Renal pelvis (tissue), 4 donors: ENCODE results near the gene RFC5. TPM values are rescaled to one million over a fixed set of nuclear protein-coding genes. Genes with fewer than 3 reads are reported as not detected.
"Not testable (repeated sequence)": the region's sequence is repeated elsewhere in the genome, so short reads cannot be mapped to it uniquely, and the experiment has no call there.

ENCODE experiments used
- DNase-seq: peaks from one replicate; pipeline ENCODE4 v3.0.0-alpha.2; 2013
- polyA plus RNA-seq, 3 donors: library from polyadenylated mRNA; unstranded; fragments of 120-200 nt; gene quantifications; one replicate each; pipeline ENCODE4 v1.2.1, GENCODE V29; 2013; ENCODE audit not compliant: insufficient read length in 3 of 3

Gene RFC5
- polyA plus RNA-seq, 3 donors: 33.1 to 38.1 (median 38.0) TPM

DNA sequence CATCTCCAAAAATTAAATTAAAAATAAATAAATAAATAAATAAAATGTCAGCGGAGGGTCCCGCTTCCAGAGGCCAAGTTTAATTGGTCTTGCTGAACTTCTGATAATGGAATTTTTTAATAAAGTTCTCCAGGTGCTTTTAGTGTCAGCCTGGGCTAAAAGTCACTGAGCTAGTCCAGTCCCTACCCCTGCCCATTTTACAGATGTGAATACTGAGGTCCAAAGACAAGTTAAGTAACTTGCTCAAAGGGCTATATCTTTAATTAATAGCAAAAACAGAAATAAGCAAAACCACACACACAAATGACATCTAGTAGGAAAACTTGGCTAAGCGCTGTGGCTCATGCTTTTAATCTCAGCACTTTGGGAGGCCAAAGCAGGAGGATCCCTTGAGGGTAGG is 5.6 kb upstream of the RFC5 start:
- DNase-seq: no peak

DNA sequence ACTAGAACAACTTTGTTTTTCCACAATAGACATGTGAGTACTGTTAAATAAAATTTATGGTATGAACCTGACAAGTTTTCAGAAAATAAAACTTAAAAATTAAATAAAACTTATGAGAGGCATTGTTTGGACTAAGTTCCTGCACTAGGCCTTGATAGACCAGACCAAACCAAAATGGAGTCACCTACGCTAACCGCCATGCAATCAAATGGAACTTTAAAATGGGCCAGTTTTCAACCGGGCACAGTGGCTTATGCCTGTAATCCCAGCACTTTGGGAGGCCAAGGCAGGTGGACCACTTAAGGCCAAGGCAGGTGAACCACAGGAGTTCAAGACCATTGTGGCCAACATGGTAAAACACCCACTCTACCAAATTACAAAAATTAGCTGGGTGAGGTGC is 5.1 kb upstream of the RFC5 start:
- no peak for DNase-seq

DNA sequence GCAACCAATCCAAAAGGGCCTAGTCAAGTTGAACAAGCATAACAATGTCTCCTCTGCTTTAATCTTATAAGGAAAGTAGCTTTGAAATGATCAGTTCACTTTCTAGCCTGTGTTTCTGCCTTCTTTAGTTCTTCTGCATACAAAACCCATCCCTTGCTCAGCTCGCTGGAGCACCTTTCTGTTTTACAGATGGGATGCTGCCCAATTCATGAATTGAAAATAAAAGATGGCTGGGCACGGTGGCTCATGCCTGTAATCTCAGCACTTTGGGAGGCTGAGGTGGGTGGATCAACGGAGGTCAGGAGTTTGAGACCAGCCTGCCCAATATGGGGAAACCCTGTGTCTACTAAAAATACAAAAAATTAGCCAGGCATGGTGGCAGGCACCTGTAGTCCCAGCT is 4.5 kb upstream of the RFC5 start:
- no peak for DNase-seq

DNA sequence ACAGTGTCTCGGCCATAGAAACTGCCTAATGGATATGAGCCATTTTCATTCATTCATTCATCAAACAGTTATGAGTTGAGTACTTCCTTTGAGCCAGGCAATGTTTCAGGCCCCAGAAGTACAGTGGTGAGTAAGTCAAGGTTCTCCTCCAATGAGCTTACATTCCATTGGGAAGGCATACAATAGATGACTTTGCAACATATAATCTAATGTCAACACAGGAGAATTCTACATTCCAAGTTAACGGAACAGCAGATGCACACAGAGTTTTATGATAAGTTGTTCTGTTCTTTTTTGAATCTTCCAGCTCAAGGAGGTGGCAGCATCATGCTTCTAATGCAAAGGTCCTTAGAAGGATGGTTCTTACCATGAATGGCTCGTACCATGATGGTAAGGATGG is 3.2 kb upstream of the RFC5 start:
- no peak for DNase-seq

DNA sequence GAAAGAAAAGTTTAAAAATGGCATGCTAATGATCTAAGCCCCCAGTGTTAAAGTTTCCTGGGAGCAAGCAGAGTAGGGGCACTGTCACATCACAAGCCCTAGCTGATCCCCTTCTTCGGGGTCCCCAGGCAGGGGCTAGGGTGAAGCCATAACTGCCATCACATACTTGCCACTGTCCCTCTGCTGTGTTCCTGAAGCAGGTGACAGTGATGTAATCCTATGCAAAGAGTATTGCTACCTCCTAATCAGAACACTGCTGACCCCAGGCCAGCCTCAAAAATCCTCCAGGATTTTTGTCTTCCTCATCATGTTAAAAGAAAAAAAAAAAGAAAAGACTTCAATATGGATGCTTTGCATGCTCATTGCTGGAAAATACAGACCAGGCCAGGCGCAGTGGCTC is 1.2 kb upstream of the RFC5 start:
- no peak for DNase-seq

DNA sequence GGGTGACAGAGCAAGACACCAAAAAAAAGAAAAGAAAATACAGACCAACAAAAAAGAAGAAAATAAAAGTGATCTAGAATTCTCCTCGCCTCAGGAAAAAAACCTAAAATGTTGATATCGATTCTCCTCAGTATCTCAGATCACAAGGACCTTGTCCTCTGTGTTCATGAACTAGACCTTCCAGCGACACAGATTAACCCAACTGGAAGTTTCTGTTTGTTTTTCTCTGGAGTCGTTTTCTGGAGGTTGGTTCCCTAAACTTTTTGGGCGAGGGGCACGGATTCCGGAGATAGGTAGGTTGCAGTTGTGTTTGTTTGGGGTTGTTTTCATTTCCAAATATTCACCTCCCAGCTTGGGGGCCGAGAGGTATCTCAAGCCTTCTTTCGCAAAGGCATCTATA is 559 bp upstream of the RFC5 start:
- no peak for DNase-seq

DNA sequence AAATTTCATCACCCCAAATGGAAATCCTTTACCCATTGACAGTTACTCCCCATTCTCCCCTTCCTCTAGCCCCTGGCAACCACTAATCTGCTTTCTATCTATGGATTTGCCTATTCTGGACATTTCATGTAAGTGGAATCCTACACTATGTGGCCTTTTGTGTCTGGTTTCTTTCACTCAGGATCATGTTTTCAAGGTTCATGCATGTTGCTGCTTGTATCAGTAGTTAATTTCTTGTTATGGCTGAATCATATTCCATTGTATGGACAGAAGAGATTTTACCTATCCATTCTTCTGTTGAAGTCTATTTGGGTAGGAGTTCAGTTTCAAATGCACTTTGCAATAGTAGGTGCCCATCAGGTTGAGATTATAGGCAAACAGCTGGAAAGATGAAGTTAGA is 1.4 kb downstream of the RFC5 start:
- DNase-seq: no peak

DNA sequence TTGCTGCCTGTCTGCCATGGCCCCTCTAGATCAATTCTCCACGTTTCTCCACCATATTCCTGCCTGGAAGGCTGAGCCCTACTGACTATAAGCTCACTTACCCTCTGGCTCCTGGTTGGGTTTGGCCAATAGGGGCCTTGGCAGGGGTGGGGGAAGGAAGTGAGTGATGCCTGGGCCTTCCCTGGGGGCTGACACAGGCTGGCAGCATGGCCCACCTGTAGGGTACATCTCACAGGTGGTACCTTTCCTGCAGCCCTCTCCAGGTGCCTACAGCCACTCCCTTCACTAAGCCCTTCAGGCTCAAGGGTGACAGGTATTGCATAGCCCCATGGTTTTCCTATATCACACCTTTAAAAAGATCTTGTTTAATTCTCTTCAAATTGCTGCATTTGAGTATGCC is 3.5 kb downstream of the RFC5 start:
- no peak for DNase-seq

DNA sequence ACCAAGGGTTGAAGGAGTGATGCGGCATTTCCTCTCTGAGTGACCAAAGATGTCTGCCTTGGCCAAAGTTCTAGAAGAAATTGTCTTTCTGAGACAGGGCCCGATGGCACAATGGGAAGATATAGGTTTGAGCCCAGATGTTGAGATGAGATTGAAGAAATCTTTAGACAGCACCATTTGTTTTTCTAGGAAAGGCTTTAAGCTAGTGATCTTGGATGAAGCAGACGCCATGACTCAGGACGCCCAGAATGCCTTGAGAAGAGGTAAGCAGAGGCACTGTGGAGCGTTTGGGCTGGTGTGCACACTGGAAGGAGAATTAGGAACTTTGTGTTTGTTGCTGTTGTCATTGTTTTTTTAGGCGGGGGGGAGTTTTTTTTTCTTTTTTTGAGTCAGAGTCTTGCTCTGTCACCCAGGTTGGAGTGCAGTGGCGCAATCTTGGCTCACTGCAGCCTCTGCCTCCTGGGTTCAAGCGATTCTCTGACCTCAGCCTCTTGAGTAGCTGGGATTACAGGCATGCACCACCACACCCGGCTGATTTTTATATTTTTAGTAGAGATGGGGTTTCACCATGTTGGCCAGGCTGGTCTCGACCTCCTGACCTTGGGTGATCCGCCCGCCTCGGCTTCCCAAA is 5.7 kb downstream of the RFC5 start:
- DNase-seq: not testable (repeated sequence)

DNA sequence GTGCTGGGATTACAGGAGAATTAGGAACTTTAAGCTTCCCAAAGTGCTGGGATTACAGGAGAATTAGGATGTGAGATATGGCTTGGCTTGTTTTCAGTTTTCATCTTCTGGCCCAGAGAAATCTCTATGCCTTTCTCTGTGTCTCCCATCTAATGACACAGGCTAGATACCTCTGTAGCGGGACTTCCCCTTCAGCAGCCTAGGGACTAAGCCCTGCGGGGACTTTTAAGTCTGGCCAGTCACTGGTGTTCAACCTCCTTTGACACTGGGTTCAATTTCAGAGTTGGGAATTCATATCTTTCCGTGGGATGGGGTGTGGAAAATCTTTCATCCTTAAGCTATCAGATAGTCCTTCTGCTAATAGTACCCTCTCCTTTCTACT is 6.2 kb downstream of the RFC5 start:
- no peak for DNase-seq

DNA sequence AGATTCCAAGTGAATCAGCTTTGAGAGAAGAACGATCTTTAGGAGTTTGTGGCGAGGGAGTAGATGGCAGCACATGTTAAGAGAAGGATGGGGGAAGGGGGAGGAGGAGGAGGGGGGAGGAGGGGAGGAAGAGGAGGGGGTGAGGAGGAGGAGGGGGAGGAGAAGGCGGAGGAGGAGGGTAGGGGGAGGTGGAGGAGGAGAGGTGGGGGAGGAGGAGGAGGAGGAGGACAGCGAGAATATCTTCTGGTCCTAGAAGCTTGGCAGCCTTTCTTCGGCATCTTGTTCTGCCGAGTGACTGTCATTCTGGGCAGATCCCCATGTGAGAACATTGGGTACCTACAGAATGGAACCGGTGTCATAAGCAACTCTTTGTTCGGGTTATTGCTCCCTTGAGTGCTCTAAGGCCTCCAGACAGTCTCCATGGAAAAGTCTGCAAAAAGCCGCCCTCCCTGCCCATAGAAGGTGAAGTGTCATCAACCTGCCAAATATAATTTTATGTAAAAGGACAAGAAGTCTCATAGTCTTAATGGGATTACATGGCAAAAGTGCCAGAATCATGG is 6.9 kb downstream of the RFC5 start:
- no peak for DNase-seq

DNA sequence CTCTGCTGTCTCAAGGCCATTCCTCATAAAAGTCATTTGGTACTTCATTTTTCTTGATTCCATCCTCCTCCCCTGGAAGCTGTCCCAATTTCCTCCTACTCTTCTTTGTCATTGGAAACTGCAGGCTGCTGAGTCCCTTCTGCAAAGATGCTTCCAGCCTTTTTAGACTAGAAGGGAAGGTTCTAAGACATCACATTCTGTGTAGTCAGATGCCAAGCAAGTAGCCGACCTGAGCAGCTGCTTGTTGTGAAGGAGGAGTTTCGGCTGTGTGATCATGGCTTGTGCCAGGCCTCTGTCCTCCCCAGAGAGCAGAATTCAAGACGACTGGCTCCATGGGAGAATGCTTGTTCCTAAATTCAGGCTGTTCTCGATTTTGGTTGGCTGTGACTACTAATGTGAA is 8.7 kb downstream of the RFC5 start:
- DNase-seq: no peak

DNA sequence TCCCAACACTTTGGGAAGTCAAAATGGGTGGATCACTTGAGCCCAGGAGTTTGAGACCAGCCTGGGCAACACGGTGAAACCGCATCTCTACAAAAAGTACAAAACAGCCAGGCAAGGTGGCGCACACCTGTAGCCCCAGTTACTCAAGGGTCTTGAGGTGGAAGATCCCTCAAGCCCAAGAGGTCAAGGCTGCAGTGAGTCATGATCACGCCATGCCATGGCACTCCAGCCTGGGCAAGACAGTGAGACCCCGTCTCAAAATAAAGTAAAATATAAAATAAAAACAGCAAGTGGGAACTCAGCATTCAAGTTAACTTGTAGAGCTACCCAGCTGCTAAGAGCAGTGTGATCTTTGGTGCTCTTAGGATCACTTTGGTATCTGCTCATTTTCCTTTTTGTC is 12.7 kb downstream of the RFC5 start:
- DNase-seq: no peak

DNA sequence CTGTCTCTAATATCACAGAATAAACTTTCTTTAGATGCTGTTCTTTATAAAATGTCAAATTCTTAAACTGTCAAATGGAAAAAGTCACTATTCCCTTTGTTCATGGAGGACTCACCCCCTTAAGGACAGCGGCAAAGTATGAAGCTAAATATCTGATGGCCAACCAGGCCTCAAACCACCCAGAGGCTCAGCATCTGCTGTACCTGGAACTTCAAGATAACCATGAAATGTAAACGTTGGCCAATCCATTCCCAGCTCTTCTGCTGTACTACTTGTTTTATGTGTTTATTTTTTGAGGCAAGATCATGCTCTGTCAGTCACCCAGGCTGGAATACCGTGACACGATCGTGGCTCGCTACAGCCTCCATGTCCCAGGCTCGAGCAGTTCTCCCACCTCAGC is 15.7 kb downstream of the RFC5 start:
- DNase-seq: no peak

DNA sequence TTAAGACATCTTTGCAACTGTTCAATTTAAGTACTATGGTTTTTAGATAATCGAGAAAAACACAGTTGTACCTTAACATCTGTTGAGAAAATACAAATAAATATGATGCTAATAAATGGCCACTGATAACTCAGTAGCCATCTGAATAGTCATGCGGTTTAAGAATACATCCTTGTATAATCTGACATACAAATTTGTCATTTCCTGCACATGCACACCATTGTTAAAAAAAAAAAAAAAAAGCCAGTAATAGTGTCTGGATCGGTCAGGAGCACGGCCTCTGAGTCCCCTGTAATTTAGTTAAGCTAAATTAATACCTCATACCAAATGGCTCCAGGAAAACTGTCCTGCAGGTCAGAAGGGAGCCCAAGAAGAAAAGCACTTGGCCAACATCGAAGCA is 16.8 kb downstream of the RFC5 start:
- DNase-seq: no peak

DNA sequence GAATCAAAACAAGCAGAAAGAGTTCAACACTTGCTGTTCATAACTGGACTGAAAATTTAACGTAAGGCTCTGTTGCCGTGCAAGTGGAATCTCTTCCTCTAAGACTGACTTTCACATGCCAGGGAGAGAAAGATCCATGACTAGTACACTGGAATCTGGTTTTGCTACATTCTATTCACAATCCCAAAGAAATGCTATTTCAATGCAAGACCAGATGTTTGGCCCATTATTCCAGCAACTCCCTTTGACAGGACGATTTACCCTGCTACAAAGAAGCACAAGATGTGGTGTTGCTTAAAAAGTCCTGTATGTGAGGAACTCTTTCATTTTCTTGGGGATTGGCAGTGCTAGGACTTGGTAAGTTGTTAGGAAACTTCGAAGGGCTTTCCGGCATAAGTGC is 17.4 kb downstream of the RFC5 start:
- DNase-seq: no peak

DNA sequence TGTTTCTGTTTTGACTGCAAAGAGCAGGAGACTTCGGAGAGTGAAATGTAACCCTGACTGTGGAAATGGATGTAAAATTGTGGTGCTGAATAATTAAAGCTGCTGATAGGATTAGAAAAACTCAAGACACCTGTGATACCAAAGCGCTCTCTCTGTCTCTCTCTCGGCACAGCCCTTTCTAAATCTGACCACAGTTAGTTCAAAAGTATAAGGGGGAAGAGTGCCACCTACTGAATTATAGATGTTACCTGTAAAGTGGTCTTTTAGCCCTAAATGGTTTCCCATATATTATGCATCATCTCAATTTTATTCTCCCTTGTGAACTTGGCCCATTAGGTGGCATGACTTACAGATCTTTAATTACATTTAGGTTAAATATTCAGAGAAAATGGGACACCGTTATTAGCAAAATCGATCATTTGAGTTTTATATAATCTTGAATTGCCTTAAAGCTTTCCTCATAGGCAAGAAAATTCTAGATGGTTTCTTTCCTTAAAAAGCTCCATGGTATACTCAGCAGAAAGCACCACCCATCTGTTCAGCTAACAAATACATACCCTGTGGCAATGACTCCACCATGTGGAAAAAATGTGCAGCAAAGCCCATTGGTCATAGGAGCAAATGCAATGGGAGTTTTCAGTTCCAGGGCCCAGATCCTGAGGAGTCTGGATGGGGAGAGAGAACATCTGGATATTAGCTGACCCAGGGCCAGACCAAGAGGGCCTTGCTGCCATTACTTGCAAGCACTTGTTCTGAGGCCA is 18.1 kb downstream of the RFC5 start:
- DNase-seq: peak; percentile 36

DNA sequence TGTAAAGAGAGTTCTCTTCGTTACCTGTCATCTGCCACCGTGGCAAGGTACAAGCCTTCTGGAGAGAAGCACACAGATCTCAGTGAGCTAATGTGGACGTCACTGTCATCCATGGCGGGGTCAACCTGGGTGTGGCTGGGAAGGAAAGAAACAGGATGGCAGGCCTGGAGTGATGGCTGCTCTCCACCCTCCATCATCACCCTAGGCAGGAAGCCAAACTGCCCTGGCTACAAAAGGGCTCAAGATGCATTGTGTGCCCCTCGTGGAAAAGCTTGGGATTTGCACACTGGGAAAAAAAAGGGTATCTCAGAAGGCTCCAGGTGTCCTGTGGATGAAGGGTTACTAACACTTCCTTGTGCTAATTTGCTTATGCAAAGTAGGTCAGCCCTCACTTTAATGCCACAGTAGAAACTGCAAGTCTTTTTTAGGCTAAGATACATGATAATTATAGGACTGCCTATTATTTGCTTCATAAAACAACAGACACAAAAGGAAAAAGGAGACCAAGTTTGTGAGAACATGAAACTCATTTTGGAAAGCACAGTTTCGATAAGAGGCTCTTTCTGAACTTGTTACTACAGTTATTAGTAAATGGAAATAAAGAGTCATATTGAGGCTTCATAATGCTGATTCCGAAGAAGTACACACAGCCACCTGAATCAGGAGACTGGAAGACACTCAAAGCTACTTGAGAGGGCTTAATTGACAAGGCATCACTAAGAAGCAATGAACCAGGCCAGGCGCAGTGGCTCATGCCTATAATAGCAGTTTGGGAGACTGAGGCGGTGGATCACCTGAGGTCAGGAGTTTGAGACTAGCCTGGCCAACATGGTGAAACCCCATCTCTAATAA is 18.9 kb downstream of the RFC5 start:
- DNase-seq: no peak

DNA sequence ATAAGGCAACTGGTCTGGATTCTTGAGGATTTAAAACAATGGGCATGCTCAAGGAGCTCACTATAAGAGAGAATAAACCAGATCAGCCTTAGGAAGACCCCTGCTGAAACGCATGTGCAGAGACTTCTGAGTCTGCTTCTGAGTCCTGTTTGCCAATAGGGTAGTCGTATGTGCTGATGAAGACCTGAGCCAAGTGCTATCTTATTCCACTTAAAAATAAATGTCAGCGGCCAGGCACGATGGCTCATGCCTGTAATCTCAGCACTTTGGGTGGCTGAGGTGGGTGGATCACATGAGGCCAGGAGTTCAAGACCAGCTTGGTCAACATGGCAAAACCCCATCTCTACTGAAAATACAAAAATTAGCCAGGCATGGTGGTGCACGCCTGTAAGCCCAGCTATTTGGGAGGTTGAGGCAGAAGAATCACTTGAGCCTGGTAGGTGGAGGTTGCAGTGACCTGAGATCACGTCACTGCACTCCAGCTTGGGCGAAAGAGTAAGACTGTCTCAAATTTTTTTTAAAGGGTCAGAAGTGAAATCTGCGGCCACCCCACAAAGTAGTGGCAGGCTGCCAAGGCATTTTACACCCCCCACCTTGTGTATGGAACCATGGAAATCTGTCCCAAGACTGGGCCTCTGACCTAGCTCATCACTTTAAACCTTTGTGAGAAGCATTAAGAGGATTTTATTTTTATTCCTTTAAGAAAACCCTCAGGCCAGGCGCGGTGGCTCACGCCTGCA is 20.3 kb downstream of the RFC5 start:
- DNase-seq: no peak

DNA sequence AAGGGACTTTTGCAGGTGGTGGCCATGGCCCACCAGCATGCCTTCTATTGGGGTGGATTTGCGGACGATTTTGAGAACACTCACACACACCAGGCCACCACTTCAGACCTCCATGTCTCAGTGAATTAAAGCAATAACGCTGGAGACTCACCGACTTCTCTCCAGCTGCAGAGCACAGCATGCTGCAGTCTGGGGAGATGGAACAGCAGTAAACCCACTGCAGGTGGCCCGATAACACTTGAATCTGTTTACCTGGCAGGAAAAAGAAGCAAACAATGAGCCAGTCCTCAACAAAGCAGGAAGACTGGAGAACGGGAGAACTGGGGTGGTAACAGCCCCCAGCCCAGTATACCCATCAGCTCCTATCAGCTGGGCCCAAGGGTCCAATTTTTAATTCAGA is 21.6 kb downstream of the RFC5 start:
- no peak for DNase-seq

DNA sequence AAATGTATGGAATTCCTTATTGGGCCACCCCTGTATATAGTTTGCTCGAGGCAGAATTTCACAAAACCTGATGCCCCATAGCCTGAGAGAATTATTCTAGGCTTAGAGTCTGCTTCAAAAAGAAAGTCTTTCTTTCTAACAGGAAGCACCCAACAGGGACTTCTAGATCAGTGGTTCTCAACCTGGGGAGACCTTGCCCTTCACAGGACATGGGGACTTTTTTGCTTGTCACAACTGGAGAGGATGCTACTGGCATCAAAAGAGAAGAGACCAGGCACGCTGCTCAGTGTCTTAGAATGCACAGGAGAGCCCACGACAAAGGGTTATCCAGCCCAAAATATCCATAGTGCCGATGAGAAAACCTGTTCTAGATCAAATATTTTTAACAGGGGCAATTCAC is 25.6 kb downstream of the RFC5 start:
- DNase-seq: no peak

DNA sequence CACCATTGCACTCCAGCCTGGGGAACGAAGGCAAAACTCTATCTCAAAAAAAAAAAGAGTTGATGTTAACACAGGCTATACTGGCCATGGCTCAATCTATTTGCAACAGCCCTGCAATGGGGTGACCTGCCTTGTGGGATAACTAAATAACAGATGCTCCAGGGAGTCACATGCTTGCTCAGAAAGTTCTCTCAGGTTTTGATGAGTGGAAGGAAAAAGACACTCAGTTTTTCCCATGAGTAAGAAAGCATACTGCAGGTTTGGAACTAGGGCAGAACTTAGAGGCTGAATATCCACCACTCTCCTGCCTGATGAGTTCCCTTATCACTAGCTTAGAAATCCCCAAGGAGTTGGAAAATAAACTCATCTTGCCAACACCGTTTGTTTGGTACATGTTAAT is 27.6 kb downstream of the RFC5 start:
- DNase-seq: no peak
